ENCODE results near the gene BBX. TPM values are rescaled to one million over a fixed set of nuclear protein-coding genes. Genes with fewer than 3 reads are reported as not detected.
A peak's percentile ranks its signal among the peaks of the same experiment; 100 is the strongest.

BBX gene
- total and polyA plus RNA-seq, 12 donors = 4.6 to 49.8 (median 38.0) TPM

GRCh38 chr3:107662586-107662985 is 139.8 kb downstream of the BBX start:
- ATAC-seq (peak in 3 of 8 donors; percentile 17 to 43 (median 19)), DNase-seq (no peak)
- Histone ChIP-seq H3K9me3 (no peaks in the 10 kb centered on the region), H3K27ac (peak overlapping the region in 6 of 10 donors; percentile 1 to 72 (median 27)), H3K36me3 (no peaks in the 10 kb centered on the region), H3K4me3 (peak overlapping the region in 6 of 10 donors; percentile 0 to 20 (median 6)), H3K4me1 (peaks cover 0 to 37% (median 25%) of the 10 kb centered on the region in 9 donors), H3K27me3 (no peaks in the 10 kb centered on the region)
- 59 to 64% methylated on average over 7 of the region's 7 CpGs for WGBS, 2 donors
- intact Hi-C loops (cut with DNase I) = loop anchor here in 6 of 10 donors (5.0 to 10.0 kb wide), 6 partner anchors 80 to 428 kb away; no protein-coding TSS in a partner anchor
- no peak for TF ChIP-seq CTCF (IDR thresholded peaks at IDR 0.05)

GRCh38 chr3:107663266-107663665 is 140.5 kb downstream of the BBX start:
- no peaks in the 10 kb centered on the region for H3K9me3 ChIP-seq
- DNase-seq (no peak), ATAC-seq (peak in 1 of 8 donors; percentile 38)
- H3K4me1 ChIP-seq = peaks cover 0 to 36% (median 28%) of the 10 kb centered on the region in 9 donors
- no peak for TF ChIP-seq CTCF (IDR thresholded peaks at IDR 0.05)
- WGBS, 2 donors = 51 to 53% methylated on average over 2 of the region's 2 CpGs
- H3K27me3 ChIP-seq = no peaks in the 10 kb centered on the region
- H3K27ac ChIP-seq = no peak overlapping the region
- intact Hi-C loops (cut with DNase I) = loop anchor here in 6 of 10 donors (5.0 to 10.0 kb wide), 6 partner anchors 79 to 428 kb away; no protein-coding TSS in a partner anchor
- no peaks in the 10 kb centered on the region for H3K36me3 ChIP-seq
- H3K4me3 ChIP-seq = no peak overlapping the region

DNA sequence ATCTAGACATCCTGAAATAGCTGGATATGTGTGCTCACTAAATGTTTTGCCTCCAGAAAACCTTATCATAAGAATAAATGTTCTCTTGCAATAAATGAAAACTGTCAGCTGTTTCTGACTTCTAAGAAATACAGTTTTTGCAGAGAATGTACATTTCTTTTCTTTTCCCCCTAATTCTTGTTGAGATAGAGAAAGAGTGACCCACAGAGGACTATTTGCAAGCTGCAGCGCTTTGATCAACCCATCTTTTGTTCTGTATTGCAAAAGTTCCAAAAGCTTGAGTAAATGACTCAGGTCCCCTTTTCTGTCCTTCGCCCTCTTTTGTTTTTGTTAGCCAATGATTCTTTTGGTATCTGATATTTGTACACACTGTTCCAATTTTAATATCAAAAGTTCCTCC is 141.9 kb downstream of the BBX start:
- Histone ChIP-seq H3K27ac (no peak overlapping the region), H3K4me1 (peaks cover 0 to 50% (median 39%) of the 10 kb centered on the region in 9 donors), H3K36me3 (no peaks in the 10 kb centered on the region), H3K27me3 (no peaks in the 10 kb centered on the region), H3K9me3 (no peaks in the 10 kb centered on the region), H3K4me3 (no peak overlapping the region)
- intact Hi-C loops (cut with DNase I) = loop anchor here in 6 of 10 donors (5.0 to 10.0 kb wide), 6 partner anchors 78 to 430 kb away; no protein-coding TSS in a partner anchor
- 95 to 98% methylated on average over 2 of the region's 2 CpGs for WGBS, 2 donors
- ATAC-seq (no peak), DNase-seq (no peak)
- peak in 1 of 9 donors; percentile 13 for TF ChIP-seq CTCF (IDR thresholded peaks at IDR 0.05)

DNA sequence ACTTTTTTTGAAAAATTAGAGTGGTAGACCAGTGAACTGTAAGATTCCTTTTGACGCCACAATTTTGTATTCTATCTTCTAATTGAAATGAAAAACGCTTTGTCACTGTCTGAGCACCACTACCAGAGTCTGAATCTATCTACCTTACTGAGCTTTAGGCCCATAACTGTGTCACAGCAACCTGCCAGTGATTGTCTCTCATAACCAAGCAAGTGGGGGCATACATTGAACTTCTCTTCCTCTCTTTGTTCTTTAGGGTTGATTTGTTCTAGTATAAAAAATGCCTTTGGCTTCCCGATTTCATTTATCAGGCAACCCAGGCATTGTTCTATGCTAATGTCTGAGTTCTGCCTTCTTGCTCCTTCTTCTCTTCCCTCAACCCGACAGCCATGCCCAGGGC is 142.6 kb downstream of the BBX start:
- Histone ChIP-seq H3K4me3 (no peak overlapping the region), H3K27me3 (no peaks in the 10 kb centered on the region), H3K9me3 (no peaks in the 10 kb centered on the region), H3K36me3 (no peaks in the 10 kb centered on the region), H3K27ac (no peak overlapping the region), H3K4me1 (peaks cover 0 to 51% (median 43%) of the 10 kb centered on the region in 9 donors)
- intact Hi-C loops (cut with DNase I) = loop anchor here in 5 of 10 donors (10.0 kb wide), 4 partner anchors 91 to 431 kb away; no protein-coding TSS in a partner anchor
- no peak for ATAC-seq
- no peak for DNase-seq
- no peak for TF ChIP-seq CTCF (IDR thresholded peaks at IDR 0.05)
- WGBS, 2 donors = 89 to 91% methylated on average over 4 of the region's 4 CpGs
